ENCODE results near the gene MPHOSPH9. TPM values are rescaled to one million over a fixed set of nuclear protein-coding genes. Genes with fewer than 3 reads are reported as not detected.
A peak's percentile ranks its signal among the peaks of the same experiment; 100 is the strongest.

MPHOSPH9 gene, protein sequence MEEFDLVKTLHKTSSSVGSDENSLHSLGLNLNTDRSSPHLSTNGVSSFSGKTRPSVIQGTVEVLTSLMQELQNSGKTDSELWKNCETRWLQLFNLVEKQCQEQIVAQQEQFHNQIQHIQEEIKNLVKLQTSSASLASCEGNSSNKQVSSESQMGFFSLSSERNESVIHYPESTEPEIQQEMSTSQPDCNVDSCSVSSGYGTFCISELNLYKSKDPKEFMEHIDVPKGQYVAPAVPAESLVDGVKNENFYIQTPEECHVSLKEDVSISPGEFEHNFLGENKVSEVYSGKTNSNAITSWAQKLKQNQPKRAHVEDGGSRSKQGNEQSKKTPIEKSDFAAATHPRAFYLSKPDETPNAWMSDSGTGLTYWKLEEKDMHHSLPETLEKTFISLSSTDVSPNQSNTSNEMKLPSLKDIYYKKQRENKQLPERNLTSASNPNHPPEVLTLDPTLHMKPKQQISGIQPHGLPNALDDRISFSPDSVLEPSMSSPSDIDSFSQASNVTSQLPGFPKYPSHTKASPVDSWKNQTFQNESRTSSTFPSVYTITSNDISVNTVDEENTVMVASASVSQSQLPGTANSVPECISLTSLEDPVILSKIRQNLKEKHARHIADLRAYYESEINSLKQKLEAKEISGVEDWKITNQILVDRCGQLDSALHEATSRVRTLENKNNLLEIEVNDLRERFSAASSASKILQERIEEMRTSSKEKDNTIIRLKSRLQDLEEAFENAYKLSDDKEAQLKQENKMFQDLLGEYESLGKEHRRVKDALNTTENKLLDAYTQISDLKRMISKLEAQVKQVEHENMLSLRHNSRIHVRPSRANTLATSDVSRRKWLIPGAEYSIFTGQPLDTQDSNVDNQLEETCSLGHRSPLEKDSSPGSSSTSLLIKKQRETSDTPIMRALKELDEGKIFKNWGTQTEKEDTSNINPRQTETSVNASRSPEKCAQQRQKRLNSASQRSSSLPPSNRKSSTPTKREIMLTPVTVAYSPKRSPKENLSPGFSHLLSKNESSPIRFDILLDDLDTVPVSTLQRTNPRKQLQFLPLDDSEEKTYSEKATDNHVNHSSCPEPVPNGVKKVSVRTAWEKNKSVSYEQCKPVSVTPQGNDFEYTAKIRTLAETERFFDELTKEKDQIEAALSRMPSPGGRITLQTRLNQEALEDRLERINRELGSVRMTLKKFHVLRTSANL
- total RNA-seq (106 TPM), polyA plus RNA-seq (25.5 TPM)
- long read RNA-seq, donor 1, partial matches to known transcripts: 0 of 12 reads
- long read RNA-seq, donor 1, other reads (novel, unspliced or antisense): 12 of 12 reads
- long read RNA-seq, donor 2: 0 reads
- long read RNA-seq, donor 3, partial matches to known transcripts: 57 of 154 reads
- long read RNA-seq, donor 3, other reads (novel, unspliced or antisense): 97 of 154 reads
- long read RNA-seq, donor 4, full-length matches to known transcripts: 2 of 2 reads
- long read RNA-seq, donor 4, partial matches to known transcripts: 0 of 2 reads
- long read RNA-seq, donor 4, other reads (novel, unspliced or antisense): 0 of 2 reads
- long read RNA-seq, donor 5, partial matches to known transcripts: 10 of 10 reads
- long read RNA-seq, donor 5, other reads (novel, unspliced or antisense): 0 of 10 reads
- long read RNA-seq, donor 6, partial matches to known transcripts: 157 of 177 reads
- long read RNA-seq, donor 6, other reads (novel, unspliced or antisense): 19 of 177 reads
- long read RNA-seq, donor 7, full-length matches to known transcripts: 1 of 281 reads
- long read RNA-seq, donor 7, partial matches to known transcripts: 94 of 281 reads
- long read RNA-seq, donor 7, other reads (novel, unspliced or antisense): 186 of 281 reads
- long read RNA-seq, donor 8, partial matches to known transcripts: 44 of 50 reads
- long read RNA-seq, donor 8, other reads (novel, unspliced or antisense): 6 of 50 reads
- long read RNA-seq, donor 9, partial matches to known transcripts: 47 of 108 reads
- long read RNA-seq, donor 9, other reads (novel, unspliced or antisense): 60 of 108 reads
- long read RNA-seq, donor 10, full-length matches to known transcripts: 1 of 1 reads
- long read RNA-seq, donor 10, partial matches to known transcripts: 0 of 1 reads
- long read RNA-seq, donor 10, other reads (novel, unspliced or antisense): 0 of 1 reads

DNA sequence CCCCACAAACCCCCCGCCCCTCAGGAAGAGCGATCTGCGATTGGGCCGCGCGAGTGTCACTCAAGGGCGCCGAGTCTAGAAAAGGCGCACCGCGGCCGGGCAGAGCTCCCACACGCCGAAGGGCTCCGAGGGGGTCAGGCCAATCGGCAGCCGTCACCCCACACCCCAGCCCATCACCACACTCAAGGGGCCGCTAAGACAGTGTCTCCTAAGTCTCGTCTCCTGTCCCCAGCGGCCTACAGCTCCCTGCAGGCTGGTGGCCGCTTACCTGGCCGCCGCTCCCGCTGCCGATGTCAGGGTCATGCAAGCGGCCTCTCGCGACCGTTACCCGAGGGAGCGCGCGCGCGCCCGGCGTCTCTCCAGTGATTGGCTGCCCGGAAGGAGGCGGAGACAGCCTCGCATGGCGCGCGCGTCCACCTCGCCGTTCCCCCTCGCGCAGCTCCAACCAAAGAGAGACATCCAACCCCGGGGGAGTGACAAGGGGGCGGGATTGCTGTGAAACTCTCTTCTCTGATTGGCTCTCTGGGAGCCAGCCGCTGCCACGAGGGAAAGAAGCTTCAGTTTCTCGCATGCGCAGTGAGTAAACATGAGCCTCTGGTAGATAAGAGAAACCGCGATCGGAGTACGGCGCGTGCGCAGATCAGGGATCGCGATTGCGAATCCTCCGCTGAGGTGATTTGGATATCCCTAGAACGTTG is at the start of gene MPHOSPH9, which contains the start of gene MTRFR:
MPHOSPH9 (minus strand) TSS at position 335 of the 698 bp plus-strand sequence. CDS start 2,777 bp downstream, outside the sequence.
MTRFR (plus strand) TSS at position 630 of the 698 bp plus-strand sequence. CDS start 20,239 bp downstream, outside the sequence.
- peak within 1 kb of the TSS; percentile 99 for H3K27ac ChIP-seq (ENCODE audit: low read depth in 1 of 2, low read length in 1 of 2)
- H3K4me1 ChIP-seq (ENCODE audit: control insufficient read depth in 2 of 2, insufficient read depth in 2 of 2, low read length in 2 of 2): peaks cover 24 to 60% of the 10 kb centered on the region in 2 donors
- H3K36me3 ChIP-seq (ENCODE audit: control insufficient read depth in 2 of 2, insufficient read depth in 2 of 2, low read length in 1 of 2): peaks cover 11 to 29% of the 10 kb centered on the region in 2 donors
- peak; percentile 98 to 100 (median 99) for DNase-seq (ENCODE audit: low read depth in 6 of 9, low spot score in 9 of 9)
- peak within 1 kb of the TSS; percentile 65 to 96 for H3K4me3 ChIP-seq (ENCODE audit: low read length in 2 of 2)
- H3K9me3 ChIP-seq (ENCODE audit: control insufficient read depth in 2 of 2, insufficient read depth in 1 of 2, low read length in 1 of 2): peaks cover 0 to 3% of the 10 kb centered on the region in 2 donors
- no peaks in the 10 kb centered on the region for H3K27me3 ChIP-seq (ENCODE audit: control insufficient read depth in 2 of 2, insufficient read depth in 1 of 2, low read length in 1 of 2)
- WGBS: under 1% methylated on average over 66 of the region's 66 CpGs

- H3K27ac ChIP-seq (ENCODE audit: low read depth in 1 of 2, low read length in 1 of 2): no peak overlapping the region
Observed at GRCh38 chr12:123282111-123282510, 49.2 kb upstream of the MPHOSPH9 start.

DNA sequence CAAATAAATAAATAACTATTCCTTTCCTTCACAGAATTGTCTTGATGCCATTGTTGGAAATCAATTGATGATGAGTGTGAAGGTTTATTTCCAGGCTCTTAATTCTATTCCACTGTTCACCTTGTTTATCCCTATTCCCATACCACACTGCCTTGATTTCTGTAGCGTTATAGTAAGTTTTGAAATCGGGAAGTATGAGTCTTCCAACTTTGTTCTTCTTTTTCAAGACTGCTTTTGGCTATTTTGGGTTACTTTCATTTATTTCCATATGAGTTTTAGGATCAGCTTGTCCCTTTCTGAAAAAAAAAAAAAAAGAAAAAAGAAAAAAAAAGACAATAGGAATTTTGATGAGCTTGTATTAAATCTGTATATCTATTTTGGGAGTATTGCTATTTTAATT is 48.0 kb upstream of the MPHOSPH9 start:
- Histone ChIP-seq H3K4me1 (ENCODE audit: control insufficient read depth in 2 of 2, insufficient read depth in 2 of 2, low read length in 2 of 2) (no peaks in the 10 kb centered on the region), H3K9me3 (ENCODE audit: control insufficient read depth in 2 of 2, insufficient read depth in 1 of 2, low read length in 1 of 2) (no peaks in the 10 kb centered on the region), H3K27ac (ENCODE audit: low read depth in 1 of 2, low read length in 1 of 2) (no peak overlapping the region), H3K27me3 (ENCODE audit: control insufficient read depth in 2 of 2, insufficient read depth in 1 of 2, low read length in 1 of 2) (no peaks in the 10 kb centered on the region), H3K4me3 (ENCODE audit: low read length in 2 of 2) (no peak overlapping the region), H3K36me3 (ENCODE audit: control insufficient read depth in 2 of 2, insufficient read depth in 2 of 2, low read length in 1 of 2) (no peaks in the 10 kb centered on the region)
- WGBS: 76% methylated on average over 2 of the region's 2 CpGs
- no peak for DNase-seq (ENCODE audit: low read depth in 6 of 9, low spot score in 9 of 9)

More at GRCh38 chr12:123282111-123282510, 49.2 kb upstream of the MPHOSPH9 start:
- Histone ChIP-seq H3K4me3 (ENCODE audit: low read length in 2 of 2) (no peak overlapping the region), H3K4me1 (ENCODE audit: control insufficient read depth in 2 of 2, insufficient read depth in 2 of 2, low read length in 2 of 2) (no peaks in the 10 kb centered on the region), H3K36me3 (ENCODE audit: control insufficient read depth in 2 of 2, insufficient read depth in 2 of 2, low read length in 1 of 2) (no peaks in the 10 kb centered on the region), H3K9me3 (ENCODE audit: control insufficient read depth in 2 of 2, insufficient read depth in 1 of 2, low read length in 1 of 2) (no peaks in the 10 kb centered on the region), H3K27me3 (ENCODE audit: control insufficient read depth in 2 of 2, insufficient read depth in 1 of 2, low read length in 1 of 2) (no peaks in the 10 kb centered on the region)
- WGBS: 97% methylated on average over 10 of the region's 10 CpGs
- no peak for DNase-seq (ENCODE audit: low read depth in 6 of 9, low spot score in 9 of 9)

GRCh38 chr12:123278101-123278627 is 45.2 kb upstream of the MPHOSPH9 start:
- Histone ChIP-seq H3K27me3 (ENCODE audit: control insufficient read depth in 2 of 2, insufficient read depth in 1 of 2, low read length in 1 of 2) (no peaks in the 10 kb centered on the region), H3K4me1 (ENCODE audit: control insufficient read depth in 2 of 2, insufficient read depth in 2 of 2, low read length in 2 of 2) (no peaks in the 10 kb centered on the region), H3K9me3 (ENCODE audit: control insufficient read depth in 2 of 2, insufficient read depth in 1 of 2, low read length in 1 of 2) (no peaks in the 10 kb centered on the region), H3K36me3 (ENCODE audit: control insufficient read depth in 2 of 2, insufficient read depth in 2 of 2, low read length in 1 of 2) (no peaks in the 10 kb centered on the region), H3K4me3 (ENCODE audit: low read length in 2 of 2) (no peak overlapping the region), H3K27ac (ENCODE audit: low read depth in 1 of 2, low read length in 1 of 2) (peak overlapping the region in 1 of 2 donors; percentile 30)
- DNase-seq (ENCODE audit: low read depth in 6 of 9, low spot score in 9 of 9): peak in 1 of 9 donors; percentile 35
- 65% methylated on average over 2 of the region's 2 CpGs for WGBS

GRCh38 chr12:123273166-123273565 is 40.2 kb upstream of the MPHOSPH9 start:
- no peak for DNase-seq (ENCODE audit: low read depth in 6 of 9, low spot score in 9 of 9)
- Histone ChIP-seq H3K27ac (ENCODE audit: low read depth in 1 of 2, low read length in 1 of 2) (no peak overlapping the region), H3K9me3 (ENCODE audit: control insufficient read depth in 2 of 2, insufficient read depth in 1 of 2, low read length in 1 of 2) (peaks cover 0 to 9% of the 10 kb centered on the region in 2 donors), H3K4me3 (ENCODE audit: low read length in 2 of 2) (no peak overlapping the region), H3K4me1 (ENCODE audit: control insufficient read depth in 2 of 2, insufficient read depth in 2 of 2, low read length in 2 of 2) (peaks cover 15 to 33% of the 10 kb centered on the region in 2 donors), H3K36me3 (ENCODE audit: control insufficient read depth in 2 of 2, insufficient read depth in 2 of 2, low read length in 1 of 2) (no peaks in the 10 kb centered on the region), H3K27me3 (ENCODE audit: control insufficient read depth in 2 of 2, insufficient read depth in 1 of 2, low read length in 1 of 2) (peaks cover 0 to 13% of the 10 kb centered on the region in 2 donors)
- 98% methylated on average over 15 of the region's 15 CpGs for WGBS

DNA sequence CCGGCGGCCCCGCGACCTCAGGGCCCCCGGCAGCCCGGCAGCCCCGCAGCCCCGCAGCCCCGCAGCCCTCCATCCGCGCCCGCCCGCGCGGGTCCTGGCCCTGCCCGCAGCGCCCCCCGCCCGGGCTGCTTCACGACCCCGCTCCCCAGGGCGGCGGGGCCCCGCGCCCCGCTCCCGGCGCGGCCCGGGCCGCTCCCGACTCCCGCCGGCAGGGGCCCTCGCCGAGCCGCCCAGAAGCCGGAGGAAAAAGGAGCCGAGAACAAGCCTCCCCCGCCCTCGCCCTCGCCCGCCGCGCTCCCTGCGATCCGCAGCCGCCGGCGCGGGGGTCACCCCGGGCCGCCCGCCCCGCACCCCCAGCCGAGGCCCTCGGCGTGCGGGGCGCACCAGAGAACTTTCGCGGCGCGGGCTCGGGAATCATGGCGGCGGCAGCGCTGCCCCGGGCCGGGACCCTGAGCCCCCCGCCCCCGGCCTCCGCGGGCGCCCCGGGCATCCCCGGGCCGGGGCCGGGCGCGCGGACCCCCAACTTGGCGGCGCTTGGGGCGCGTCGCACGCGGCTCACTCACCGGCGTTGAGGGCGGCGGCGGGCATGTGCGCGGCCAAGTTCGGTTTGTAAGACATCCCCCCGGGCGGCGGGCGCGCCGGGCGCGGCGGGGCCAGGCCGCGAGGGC is 38.2 kb upstream of the MPHOSPH9 start:
- peak overlapping the region; percentile 61 to 91 for H3K4me3 ChIP-seq (ENCODE audit: low read length in 2 of 2)
- H3K4me1 ChIP-seq (ENCODE audit: control insufficient read depth in 2 of 2, insufficient read depth in 2 of 2, low read length in 2 of 2): peaks cover 17 to 40% of the 10 kb centered on the region in 2 donors
- peaks cover 0 to 9% of the 10 kb centered on the region in 2 donors for H3K9me3 ChIP-seq (ENCODE audit: control insufficient read depth in 2 of 2, insufficient read depth in 1 of 2, low read length in 1 of 2)
- peaks cover 6 to 11% of the 10 kb centered on the region in 2 donors for H3K36me3 ChIP-seq (ENCODE audit: control insufficient read depth in 2 of 2, insufficient read depth in 2 of 2, low read length in 1 of 2)
- peak overlapping the region in 1 of 2 donors; percentile 70 for H3K27ac ChIP-seq (ENCODE audit: low read depth in 1 of 2, low read length in 1 of 2)
- peaks cover 0 to 13% of the 10 kb centered on the region in 2 donors for H3K27me3 ChIP-seq (ENCODE audit: control insufficient read depth in 2 of 2, insufficient read depth in 1 of 2, low read length in 1 of 2)
- peak in 4 of 9 donors; percentile 44 to 79 (median 64) for DNase-seq (ENCODE audit: low read depth in 6 of 9, low spot score in 9 of 9)
- under 1% methylated on average over 108 of the region's 108 CpGs for WGBS

Data from thymus (tissue), 14 donors.